MM.1S (cell line): ENCODE results near the gene ABTB2.

Experiments
- DNase-seq: peaks from one replicate; pipeline ENCODE4 v3.0.0-alpha.2; 2015
- H2AFZ ChIP-seq: fragments of 300-600 bp; sonication (generic); 2 replicates; pipeline ENCODE4 v1.6.0; 2016; ENCODE audit warnings: antibody characterized with exemption, low read length
- H3F3A ChIP-seq: fragments of 300-600 bp; sonication (generic); 2 replicates; pipeline ENCODE4 v1.6.1; 2016; ENCODE audit warnings: mild to moderate bottlenecking, antibody characterized with exemption, low read length, moderate library complexity, mixed read lengths; ENCODE audit not compliant: insufficient read depth
- H3K27ac ChIP-seq: fragments of 300-600 bp; sonication (generic); 2 replicates; pipeline ENCODE4 v1.5.1; 2016; ENCODE audit warnings: mild to moderate bottlenecking, low read length
- H3K27me3 ChIP-seq: fragments of 300-600 bp; sonication (generic); replicated peaks from 2 replicates; pipeline ENCODE4 v1.6.0; 2016; ENCODE audit warnings: low read length; ENCODE audit not compliant: insufficient read depth
- H3K36me3 ChIP-seq: fragments of 300-600 bp; sonication (generic); replicated peaks from 2 replicates; pipeline ENCODE4 v1.6.1; 2016; ENCODE audit warnings: mild to moderate bottlenecking, low read length, mixed read lengths; ENCODE audit not compliant: insufficient read depth
- H3K4me1 ChIP-seq: fragments of 300-600 bp; sonication (generic); 2 replicates; pipeline ENCODE4 v1.6.1; 2016; ENCODE audit warnings: low read length, mixed read lengths
- H3K4me2 ChIP-seq: fragments of 300-600 bp; sonication (generic); 2 replicates; pipeline ENCODE4 v1.6.0; 2016; ENCODE audit warnings: low read depth, low read length
- H3K4me3 ChIP-seq: fragments of 300-600 bp; sonication (generic); 2 replicates; pipeline ENCODE4 v1.5.1; 2016; ENCODE audit warnings: low read length, mixed read lengths
- H3K79me2 ChIP-seq: fragments of 300-600 bp; sonication (generic); 2 replicates; pipeline ENCODE4 v1.6.1; 2016; ENCODE audit warnings: mixed run types, low read length, mixed read lengths
- H3K9ac ChIP-seq: fragments of 300-600 bp; sonication (generic); 2 replicates; pipeline ENCODE4 v1.6.1; 2016; ENCODE audit warnings: low read length, mixed read lengths
- H3K9me2 ChIP-seq: fragments of 300-600 bp; sonication (generic); replicated peaks from 2 replicates; pipeline ENCODE4 v1.6.1; 2016; ENCODE audit warnings: mild to moderate bottlenecking, low read length, mixed read lengths; ENCODE audit not compliant: insufficient read depth
- H3K9me3 ChIP-seq: fragments of 300-600 bp; sonication (generic); replicated peaks from 2 replicates; pipeline ENCODE4 v1.6.1; 2016; ENCODE audit warnings: mild to moderate bottlenecking, low read length, mixed read lengths; ENCODE audit not compliant: insufficient read depth
- H4K20me1 ChIP-seq: fragments of 300-600 bp; sonication (generic); 2 replicates; pipeline ENCODE4 v1.6.1; 2016; ENCODE audit warnings: mild to moderate bottlenecking, low read length, moderate library complexity, mixed read lengths; ENCODE audit not compliant: insufficient read depth
- CTCF ChIP-seq: fragments of 300-600 bp; sonication (generic); IDR thresholded peaks from 2 replicates; pipeline ENCODE4 v1.5.1; 2016; ENCODE audit warnings: antibody characterized with exemption, low read length, mixed read lengths
- EZH2 ChIP-seq: fragments of 300-600 bp; sonication (generic); optimal IDR thresholded peaks from 2 replicates; pipeline ENCODE3; 2017; ENCODE audit warnings: low read depth, mild to moderate bottlenecking, antibody characterized with exemption, low read length, mixed read lengths
- EZH2phosphoT487 ChIP-seq: fragments of 300-600 bp; sonication (generic); IDR thresholded peaks from 2 replicates; pipeline ENCODE4 v1.6.1; 2018; ENCODE audit warnings: antibody characterized with exemption, low read length

ABTB2 gene

GRCh38 chr11:34333787-34334186 is 24.0 kb downstream of the ABTB2 start:
- no peak overlapping the region for H3K4me3 ChIP-seq
- H3K9me3 ChIP-seq, result no peaks in the 10 kb centered on the region
- no peak overlapping the region for H2AFZ ChIP-seq
- no peak overlapping the region for H3K27ac ChIP-seq
- H3K9me2 ChIP-seq, result no peaks in the 10 kb centered on the region
- no peaks in the 10 kb centered on the region for H3K79me2 ChIP-seq
- no peaks in the 10 kb centered on the region for H3F3A ChIP-seq
- H3K4me2 ChIP-seq, result no peak overlapping the region
- DNase-seq, result no peak
- no peaks in the 10 kb centered on the region for H3K27me3 ChIP-seq
- H3K4me1 ChIP-seq, result no peaks in the 10 kb centered on the region
- TF ChIP-seq EZH2 (no peak), CTCF (no peak), EZH2phosphoT487 (no peak)
- no peaks in the 10 kb centered on the region for H3K36me3 ChIP-seq
- H4K20me1 ChIP-seq, result no peaks in the 10 kb centered on the region
- H3K9ac ChIP-seq, result no peak overlapping the region

GRCh38 chr11:34332524-34332923 is 25.3 kb downstream of the ABTB2 start:
- Histone ChIP-seq H3F3A (no peaks in the 10 kb centered on the region), H3K4me1 (no peaks in the 10 kb centered on the region), H3K4me3 (no peak overlapping the region), H3K27ac (no peak overlapping the region), H3K4me2 (no peak overlapping the region), H3K9me3 (no peaks in the 10 kb centered on the region), H3K79me2 (no peaks in the 10 kb centered on the region), H2AFZ (no peak overlapping the region), H3K36me3 (no peaks in the 10 kb centered on the region), H3K27me3 (no peaks in the 10 kb centered on the region), H3K9me2 (no peaks in the 10 kb centered on the region), H3K9ac (no peak overlapping the region), H4K20me1 (no peaks in the 10 kb centered on the region)
- DNase-seq, result no peak
- TF ChIP-seq EZH2 (no peak), CTCF (no peak), EZH2phosphoT487 (no peak)

- DNase-seq, result no peak
- Histone ChIP-seq H3K36me3 (no peaks in the 10 kb centered on the region), H3K4me2 (no peak overlapping the region), H2AFZ (no peak overlapping the region), H3K4me1 (no peaks in the 10 kb centered on the region), H3K4me3 (no peak overlapping the region), H3K9me2 (no peaks in the 10 kb centered on the region), H3K9ac (no peak overlapping the region), H3F3A (no peaks in the 10 kb centered on the region), H3K27me3 (no peaks in the 10 kb centered on the region), H3K27ac (no peak overlapping the region), H4K20me1 (no peaks in the 10 kb centered on the region), H3K79me2 (no peaks in the 10 kb centered on the region), H3K9me3 (no peaks in the 10 kb centered on the region)
- TF ChIP-seq EZH2, result no peak
- TF ChIP-seq CTCF, result no peak
- no peak for TF ChIP-seq EZH2phosphoT487
Observed at GRCh38 chr11:34331736-34332135, 26.1 kb downstream of the ABTB2 start.

GRCh38 chr11:34331329-34331728 is 26.5 kb downstream of the ABTB2 start:
- DNase-seq, result no peak
- no peak overlapping the region for H3K4me3 ChIP-seq
- no peak for TF ChIP-seq CTCF
- no peak for TF ChIP-seq EZH2
- no peak for TF ChIP-seq EZH2phosphoT487

More at GRCh38 chr11:34331329-34331728, 26.5 kb downstream of the ABTB2 start:
- Histone ChIP-seq H3K9me3 (no peaks in the 10 kb centered on the region), H2AFZ (no peak overlapping the region), H4K20me1 (no peaks in the 10 kb centered on the region), H3F3A (no peaks in the 10 kb centered on the region), H3K4me2 (no peak overlapping the region), H3K27ac (no peak overlapping the region), H3K79me2 (no peaks in the 10 kb centered on the region), H3K9ac (no peak overlapping the region), H3K27me3 (no peaks in the 10 kb centered on the region), H3K4me1 (no peaks in the 10 kb centered on the region), H3K9me2 (no peaks in the 10 kb centered on the region), H3K36me3 (no peaks in the 10 kb centered on the region)
